BE2C (cell line): ENCODE measurements around the gene ZDHHC12. TPM values are rescaled to one million over a fixed set of nuclear protein-coding genes. Genes with fewer than 3 reads are reported as not detected.
A peak's percentile ranks its signal among the peaks of the same experiment; 100 is the strongest.

Experiments
- DNase-seq: peaks from one replicate; pipeline ENCODE4 v3.0.0-alpha.2; 2020
- H3K27me3 ChIP-seq: fragments of 250-450 bp; sonication (Bioruptor Pico); 2 replicates; pipeline ENCODE4 v1.5.1; 2020; ENCODE audit warnings: mild to moderate bottlenecking
- H3K36me3 ChIP-seq: fragments of 250-450 bp; sonication (Bioruptor Pico); 2 replicates; pipeline ENCODE4 v1.5.1; 2020; ENCODE audit warnings: mild to moderate bottlenecking
- H3K4me1 ChIP-seq: fragments of 250-450 bp; sonication (Bioruptor Pico); 2 replicates; pipeline ENCODE4 v1.5.1; 2020
- H3K4me3 ChIP-seq: 2 replicates; pipeline ENCODE4 v1.5.1; 2011; ENCODE audit warnings: low read depth, low read length
- H3K9me3 ChIP-seq: fragments of 250-450 bp; sonication (Bioruptor Pico); 2 replicates; pipeline ENCODE4 v1.5.1; 2020
- CTCF ChIP-seq: IDR thresholded peaks from 2 replicates; pipeline ENCODE4 v1.5.1; 2012; ENCODE audit warnings: mild to moderate bottlenecking, low read depth, low read length
- polyA plus RNA-seq: library from polyadenylated mRNA; unstranded; fragments of >200 nt; gene quantifications from one replicate; pipeline ENCODE4 v1.2.1, GENCODE V29; 2012; ENCODE audit warnings: low read depth, missing spikeins; ENCODE audit not compliant: insufficient read length, insufficient read depth

ZDHHC12 gene
- polyA plus RNA-seq, result 13.5 TPM

GRCh38 chr9:128723866-128724743, at the start of gene ZDHHC12:
ZDHHC12 (minus strand) TSS chr9:128724127; CDS start chr9:128724093, 34 bp downstream.
- peak within 1 kb of the TSS; percentile 80 for H3K4me3 ChIP-seq
- H3K36me3 ChIP-seq, result no peaks in the 10 kb centered on the region
- no peaks in the 10 kb centered on the region for H3K4me1 ChIP-seq
- no peaks in the 10 kb centered on the region for H3K9me3 ChIP-seq
- no peak for TF ChIP-seq CTCF
- no peaks in the 10 kb centered on the region for H3K27me3 ChIP-seq
- DNase-seq, result peak; percentile 99

GRCh38 chr9:128773049-128773448, 49.1 kb upstream of the ZDHHC12 start:
- no peak overlapping the region for H3K4me3 ChIP-seq
- no peaks in the 10 kb centered on the region for H3K36me3 ChIP-seq
- no peaks in the 10 kb centered on the region for H3K4me1 ChIP-seq
- no peak for DNase-seq
- TF ChIP-seq CTCF, result no peak
- H3K27me3 ChIP-seq, result no peaks in the 10 kb centered on the region
- H3K9me3 ChIP-seq, result peaks cover 4% of the 10 kb centered on the region

GRCh38 chr9:128771745-128772519, 48.0 kb upstream of the ZDHHC12 start, which contains the start of gene ZER1:
ZER1 (minus strand) TSS chr9:128771927; CDS start chr9:128755565, 16,362 bp downstream.
- peak within 1 kb of the TSS; percentile 93 for H3K4me3 ChIP-seq
- no peaks in the 10 kb centered on the region for H3K27me3 ChIP-seq
- no peak for TF ChIP-seq CTCF
- DNase-seq, result peak; percentile 95
- H3K4me1 ChIP-seq, result no peaks in the 10 kb centered on the region
- H3K9me3 ChIP-seq, result peaks cover 4% of the 10 kb centered on the region
- H3K36me3 ChIP-seq, result no peaks in the 10 kb centered on the region

- TF ChIP-seq CTCF, result no peak
- H3K36me3 ChIP-seq, result no peaks in the 10 kb centered on the region
- H3K4me1 ChIP-seq, result no peaks in the 10 kb centered on the region
- no peaks in the 10 kb centered on the region for H3K27me3 ChIP-seq
- H3K9me3 ChIP-seq, result peaks cover 4% of the 10 kb centered on the region
- peak overlapping the region; percentile 93 for H3K4me3 ChIP-seq
- DNase-seq, result peak; percentile 27
Observed at GRCh38 chr9:128771094-128771721, 47.3 kb upstream of the ZDHHC12 start.

GRCh38 chr9:128770286-128771030, 46.5 kb upstream of the ZDHHC12 start:
- no peak for TF ChIP-seq CTCF
- no peaks in the 10 kb centered on the region for H3K27me3 ChIP-seq
- no peak for DNase-seq
- no peaks in the 10 kb centered on the region for H3K9me3 ChIP-seq
- peak overlapping the region; percentile 93 for H3K4me3 ChIP-seq
- no peaks in the 10 kb centered on the region for H3K4me1 ChIP-seq
- no peaks in the 10 kb centered on the region for H3K36me3 ChIP-seq
